ENCODE data around the gene MCTP2. TPM values are rescaled to one million over a fixed set of nuclear protein-coding genes. Genes with fewer than 3 reads are reported as not detected.

Gene MCTP2
- total RNA-seq, 4 donors from 2014 or later = 1.5 to 10.3 (median 5.7) TPM

- Histone ChIP-seq H3K4me1 (no peaks in the 10 kb centered on the region), H3K27ac (no peak overlapping the region), H3K36me3 (no peaks in the 10 kb centered on the region), H3K27me3 (no peaks in the 10 kb centered on the region), H3K9me3 (no peaks in the 10 kb centered on the region), H3K4me3 (no peak overlapping the region)
- WGBS, 2 donors (ENCODE audit: low coverage in 1 of 2) = 70 to 77% methylated on average over 3 to 6 of the region's 6 CpGs
- ATAC-seq = no peak
- TF ChIP-seq EP300 (IDR thresholded peaks at IDR 0.05) = no peak
- TF ChIP-seq POLR2AphosphoS5 (IDR thresholded peaks at IDR 0.05) = no peak
- no peak for TF ChIP-seq POLR2A (IDR thresholded peaks at IDR 0.05)
- no peak for TF ChIP-seq CTCF (IDR thresholded peaks at IDR 0.05)
Observed at GRCh38 chr15:94367726-94368535, 136.6 kb downstream of the MCTP2 start.

- no peak for TF ChIP-seq CTCF (IDR thresholded peaks at IDR 0.05)
- no peak for TF ChIP-seq POLR2A (IDR thresholded peaks at IDR 0.05)
- no peak for TF ChIP-seq POLR2AphosphoS5 (IDR thresholded peaks at IDR 0.05)
- no peak for TF ChIP-seq EP300 (IDR thresholded peaks at IDR 0.05)
- ATAC-seq = no peak
- H3K4me1 ChIP-seq = no peaks in the 10 kb centered on the region
Observed at GRCh38 chr15:94370206-94370935, 139.0 kb downstream of the MCTP2 start.

GRCh38 chr15:94370936-94371285 is 139.6 kb downstream of the MCTP2 start:
- 92% methylated on average over 2 of the region's 2 CpGs; no CpG with 5 or more reads in 1 of the 2 donors for WGBS, 2 donors (ENCODE audit: low coverage in 1 of 2)
- Histone ChIP-seq H3K27me3 (no peaks in the 10 kb centered on the region), H3K27ac (no peak overlapping the region), H3K4me3 (no peak overlapping the region), H3K4me1 (no peaks in the 10 kb centered on the region), H3K36me3 (no peaks in the 10 kb centered on the region), H3K9me3 (no peaks in the 10 kb centered on the region)
- TF ChIP-seq POLR2A (IDR thresholded peaks at IDR 0.05) = no peak
- no peak for TF ChIP-seq POLR2AphosphoS5 (IDR thresholded peaks at IDR 0.05)
- ATAC-seq = no peak

More at GRCh38 chr15:94370206-94370935, 139.0 kb downstream of the MCTP2 start:
- Histone ChIP-seq H3K27ac (no peak overlapping the region), H3K27me3 (no peaks in the 10 kb centered on the region), H3K36me3 (no peaks in the 10 kb centered on the region), H3K4me3 (no peak overlapping the region), H3K9me3 (no peaks in the 10 kb centered on the region)
- WGBS, 2 donors (ENCODE audit: low coverage in 1 of 2) = 83 to 86% methylated on average over 9 to 10 of the region's 10 CpGs

DNA sequence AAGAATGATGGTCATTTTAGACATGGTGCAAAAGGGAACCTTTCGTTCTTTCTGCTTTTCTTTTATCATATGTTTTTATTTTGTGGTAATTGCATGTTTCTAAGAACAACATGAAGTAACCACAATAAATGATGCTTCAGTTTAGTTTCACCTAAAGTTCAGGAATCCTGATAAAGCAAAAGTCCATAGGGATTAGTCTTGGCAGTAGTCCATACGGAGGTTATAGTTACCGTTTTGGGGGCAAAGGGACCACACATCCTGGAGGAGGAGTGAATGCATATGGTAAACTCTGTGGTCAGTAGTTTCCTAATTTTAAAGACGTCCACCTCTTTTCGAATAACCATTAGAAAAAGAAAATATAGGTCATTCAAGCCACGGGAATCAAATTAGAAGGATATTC is 141.5 kb downstream of the MCTP2 start:
- WGBS, 2 donors (ENCODE audit: low coverage in 1 of 2) = 84 to 86% methylated on average over 6 of the region's 6 CpGs
- Histone ChIP-seq H3K4me1 (no peaks in the 10 kb centered on the region), H3K36me3 (no peaks in the 10 kb centered on the region), H3K4me3 (no peak overlapping the region), H3K27me3 (no peaks in the 10 kb centered on the region), H3K9me3 (no peaks in the 10 kb centered on the region), H3K27ac (no peak overlapping the region)
- TF ChIP-seq EP300 (IDR thresholded peaks at IDR 0.05) (no peak), POLR2A (IDR thresholded peaks at IDR 0.05) (no peak), POLR2AphosphoS5 (IDR thresholded peaks at IDR 0.05) (no peak), CTCF (IDR thresholded peaks at IDR 0.05) (no peak)
- ATAC-seq = no peak

DNA sequence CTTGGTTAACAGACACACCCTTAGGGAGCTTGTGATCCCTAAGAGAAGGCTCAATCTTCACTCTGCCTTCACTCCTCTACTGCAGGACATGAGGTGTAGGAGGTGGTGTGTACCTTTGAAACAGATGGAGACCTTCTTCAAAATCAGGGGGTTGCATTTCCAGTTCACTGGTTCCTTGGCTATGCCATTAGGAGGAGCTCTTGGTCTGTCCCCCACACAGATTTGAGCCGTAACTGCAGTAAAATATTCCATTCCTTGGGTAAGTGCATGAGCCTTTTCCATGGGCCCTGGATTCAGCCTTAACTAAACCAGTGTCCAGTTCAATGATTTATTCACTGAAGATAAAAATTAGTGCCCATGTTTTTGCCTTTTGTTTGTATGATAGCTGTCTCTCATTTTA is 144.6 kb downstream of the MCTP2 start:
- Histone ChIP-seq H3K4me3 (no peak overlapping the region), H3K9me3 (no peaks in the 10 kb centered on the region), H3K27me3 (no peaks in the 10 kb centered on the region), H3K36me3 (no peaks in the 10 kb centered on the region), H3K4me1 (no peaks in the 10 kb centered on the region), H3K27ac (no peak overlapping the region)
- ATAC-seq = no peak
- WGBS, 2 donors (ENCODE audit: low coverage in 1 of 2) = 86 to 100% methylated on average over 1 of the region's 1 CpG
- no peak for TF ChIP-seq POLR2AphosphoS5 (IDR thresholded peaks at IDR 0.05)
- no peak for TF ChIP-seq EP300 (IDR thresholded peaks at IDR 0.05)
- peak in 1 of 4 experiments; percentile 16 for TF ChIP-seq CTCF (IDR thresholded peaks at IDR 0.05)
- no peak for TF ChIP-seq POLR2A (IDR thresholded peaks at IDR 0.05)
